HG03378 (cell line): ENCODE results near the gene VDAC1.
A peak's percentile ranks its signal among the peaks of the same experiment; 100 is the strongest.

Source experiments
- ATAC-seq: cut with Tn5 transposase; IDR thresholded peaks from one replicate; pipeline ENCODE4 v1.9.1; 2021; ENCODE audit warnings: mild to moderate bottlenecking, moderate library complexity; ENCODE audit not compliant: unreplicated experiment

The VDAC1 gene

DNA sequence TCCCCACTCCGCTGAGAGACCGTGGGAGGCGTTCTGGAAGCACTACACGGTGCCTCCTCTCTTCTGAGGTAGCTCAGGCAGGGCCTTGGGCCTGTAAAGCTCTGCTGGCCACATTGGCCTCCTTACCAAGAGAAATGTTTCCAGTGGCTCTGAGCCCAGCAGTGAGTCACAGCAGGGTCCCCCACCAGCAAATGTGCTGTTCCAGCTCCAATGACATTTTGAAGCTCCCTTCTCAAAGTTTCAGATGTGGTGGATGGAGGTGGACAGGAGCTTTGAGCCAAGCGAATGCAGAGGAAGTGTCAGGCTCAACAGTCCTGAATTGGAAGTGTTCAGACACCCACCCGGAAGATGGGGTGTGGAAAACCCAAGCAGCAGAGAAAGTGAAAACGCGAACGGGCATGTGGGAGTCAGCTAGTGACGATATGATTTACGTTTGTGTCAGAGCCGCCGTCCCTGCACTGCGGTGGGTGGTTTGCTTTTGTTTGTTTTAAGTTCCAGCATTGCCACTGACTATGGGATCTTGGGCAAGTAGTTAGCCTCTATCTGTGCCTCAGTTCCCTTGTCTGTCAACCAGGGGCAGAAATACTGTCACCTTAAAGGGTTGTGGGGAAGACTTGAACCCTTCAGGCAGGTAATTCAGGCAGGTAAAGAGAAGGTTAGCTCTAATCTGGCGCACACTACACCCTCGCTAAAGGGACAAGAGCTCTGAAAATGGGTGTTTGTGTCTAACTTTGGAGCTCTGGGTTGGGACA lies 74.5 kb downstream of the VDAC1 start:
- ATAC-seq, result peak; percentile 35

DNA sequence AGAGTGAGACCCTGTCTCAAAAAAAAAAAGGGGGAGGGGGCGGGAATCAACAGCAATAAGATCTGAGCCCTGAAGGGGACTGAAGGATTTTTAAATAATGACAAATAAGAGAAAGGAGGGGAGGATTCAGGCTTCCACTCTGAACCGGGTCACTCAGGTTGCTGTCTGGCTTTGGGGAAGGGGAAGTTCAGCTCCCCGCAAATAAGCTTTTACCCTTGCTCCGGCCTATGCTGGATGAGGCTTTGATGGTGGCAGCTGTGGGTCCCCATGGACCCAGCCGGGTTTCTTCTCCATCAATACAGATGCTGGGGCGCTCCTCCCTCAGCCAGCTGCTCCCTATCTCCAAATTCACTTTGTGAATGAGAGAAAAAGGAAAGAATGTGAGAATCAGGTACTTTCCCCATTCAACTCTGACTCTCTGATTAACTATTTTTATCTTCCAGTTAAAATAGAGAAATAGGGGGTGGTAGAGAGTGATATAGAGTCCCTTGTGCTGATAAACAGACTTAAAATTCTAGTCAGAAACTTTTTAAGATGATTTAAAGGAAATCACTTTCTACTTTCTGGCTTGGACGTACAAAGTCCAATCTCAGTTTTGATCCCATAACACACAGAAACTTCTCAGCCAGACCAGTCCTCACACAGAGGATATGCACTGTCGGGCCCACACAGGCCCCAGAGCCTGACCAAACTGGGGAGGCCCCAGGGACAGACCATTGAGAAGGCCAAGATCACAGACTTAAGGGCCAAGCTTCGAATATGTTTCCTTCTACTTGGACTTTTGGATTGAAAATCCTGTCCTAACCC lies 76.0 kb downstream of the VDAC1 start:
- no peak for ATAC-seq

DNA sequence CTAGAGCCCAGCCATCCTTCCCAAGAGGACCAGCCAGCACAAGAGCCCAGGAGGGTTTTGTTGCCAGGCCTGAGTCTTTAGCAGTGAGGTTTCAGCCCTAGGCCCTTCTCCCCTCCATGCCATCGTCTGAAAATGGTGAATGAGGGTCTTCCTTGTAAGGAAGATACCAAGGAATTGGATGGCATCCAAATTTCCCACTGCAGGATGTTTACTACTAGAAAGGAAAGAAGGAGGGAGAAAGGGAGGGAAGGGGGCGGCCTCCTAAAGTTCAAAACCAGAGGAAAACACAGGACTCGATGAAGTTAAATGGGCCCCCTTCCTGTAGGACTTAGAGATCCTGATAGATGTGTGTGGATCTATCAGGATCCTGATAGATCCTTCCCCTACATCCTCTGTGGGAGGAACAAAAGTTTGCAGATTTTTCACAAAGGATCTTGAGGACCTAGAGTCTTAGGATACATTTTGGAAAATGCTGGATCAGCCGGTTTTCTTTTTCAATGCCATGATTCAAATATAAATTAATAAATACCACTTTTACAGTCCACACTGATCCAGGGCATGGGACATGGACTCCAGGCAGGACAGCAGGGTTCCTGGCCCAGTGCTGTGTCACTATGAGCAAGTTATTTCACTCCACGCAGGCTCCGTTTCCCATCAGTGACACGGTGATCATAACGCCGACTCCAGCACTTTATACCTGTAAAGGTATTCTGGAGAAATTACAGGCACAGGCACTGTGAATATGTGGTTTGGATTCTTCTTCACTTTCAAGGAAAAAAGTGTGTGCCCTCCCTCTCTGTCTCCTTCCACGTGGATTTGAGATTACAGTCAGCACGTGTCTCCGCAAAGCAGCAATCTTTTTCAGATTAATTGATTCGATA lies 77.2 kb downstream of the VDAC1 start:
- no peak for ATAC-seq

DNA sequence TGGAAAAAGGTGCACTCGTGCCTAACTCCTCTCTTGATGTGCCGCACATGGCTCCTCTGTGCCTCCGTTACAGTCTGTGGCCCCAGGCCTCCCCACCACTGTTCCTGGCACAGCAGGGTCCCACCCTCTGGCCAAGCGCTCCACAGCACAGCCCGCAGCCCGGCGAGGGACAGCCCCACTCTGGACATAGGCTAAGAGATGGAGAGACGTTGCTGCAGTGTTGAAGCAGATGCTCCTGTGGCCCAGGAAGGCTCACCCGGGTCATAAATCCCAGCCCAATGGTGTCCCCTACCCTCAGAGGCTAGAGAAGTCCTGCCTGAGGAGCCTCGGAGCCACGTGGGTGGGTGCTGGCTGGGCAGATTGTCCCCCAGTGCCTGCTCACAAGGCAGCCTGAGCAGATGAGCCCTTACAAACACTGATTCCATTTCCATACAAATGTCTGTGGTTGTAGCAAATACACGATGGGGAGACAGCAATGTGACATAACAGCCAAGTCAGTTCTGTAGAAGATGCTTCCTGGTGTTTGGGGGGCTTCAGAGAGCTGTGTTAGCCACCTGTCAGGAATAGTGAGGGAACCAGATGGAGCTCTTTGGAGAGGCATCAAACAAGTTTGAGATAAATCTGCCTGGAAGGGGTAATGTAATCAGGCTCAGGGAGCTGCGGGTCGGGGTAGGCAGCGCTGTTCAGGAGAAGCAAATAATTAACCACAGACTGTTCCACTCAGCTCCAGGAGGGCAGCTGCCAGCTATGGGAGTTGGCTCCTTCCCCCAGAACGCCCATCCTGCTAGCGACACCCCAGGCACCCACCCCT lies 78.1 kb downstream of the VDAC1 start:
- no peak for ATAC-seq

DNA sequence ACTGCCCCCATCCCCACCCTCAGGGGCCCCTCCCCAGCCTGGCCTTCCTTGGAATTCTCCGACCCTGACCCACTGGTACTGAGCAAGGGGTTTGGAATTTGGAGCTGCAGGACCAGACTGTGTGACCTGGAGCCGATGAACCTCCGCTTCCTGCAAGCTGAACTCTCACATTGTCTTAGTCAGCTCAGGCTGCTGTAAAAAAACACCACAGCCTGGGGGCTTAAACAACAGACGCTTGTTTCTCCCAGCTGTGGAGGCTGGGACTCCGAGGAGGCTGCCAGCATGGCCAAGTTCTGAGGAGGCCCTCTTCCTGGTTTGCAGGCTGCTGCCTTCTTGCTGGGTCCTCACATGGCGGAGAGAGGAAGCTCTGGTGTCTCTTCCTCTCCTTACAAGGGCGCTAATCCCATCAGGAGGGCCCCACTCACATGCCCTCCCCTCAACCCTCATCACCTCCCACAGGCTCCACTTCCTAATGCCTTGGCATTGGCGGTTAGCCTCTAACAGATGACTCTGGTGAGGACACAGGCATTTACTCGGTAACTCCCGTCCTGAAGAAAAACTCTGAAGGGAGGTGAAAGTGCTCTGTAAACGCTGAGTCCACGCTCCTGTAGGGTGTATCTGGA lies 78.8 kb downstream of the VDAC1 start:
- ATAC-seq, result no peak

DNA sequence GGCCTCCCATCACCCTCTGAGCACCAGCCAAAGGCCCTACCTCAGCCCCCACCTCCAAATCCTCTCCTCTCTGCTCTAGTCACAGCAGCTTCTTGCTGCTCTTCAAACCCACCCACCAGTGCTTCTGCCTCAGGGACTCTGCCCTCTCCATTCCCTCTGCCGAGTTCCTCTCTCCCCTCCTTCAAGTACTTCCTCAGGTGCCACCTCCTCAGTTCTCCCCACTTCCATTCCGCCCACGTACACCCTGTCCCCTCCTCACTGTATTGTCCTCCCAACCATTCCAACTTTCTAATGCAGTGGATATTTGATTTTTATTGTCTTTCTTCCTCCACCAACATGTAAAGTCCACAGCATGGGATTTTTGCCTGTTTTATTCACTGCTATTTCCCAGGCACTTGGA lies 79.5 kb downstream of the VDAC1 start:
- no peak for ATAC-seq

DNA sequence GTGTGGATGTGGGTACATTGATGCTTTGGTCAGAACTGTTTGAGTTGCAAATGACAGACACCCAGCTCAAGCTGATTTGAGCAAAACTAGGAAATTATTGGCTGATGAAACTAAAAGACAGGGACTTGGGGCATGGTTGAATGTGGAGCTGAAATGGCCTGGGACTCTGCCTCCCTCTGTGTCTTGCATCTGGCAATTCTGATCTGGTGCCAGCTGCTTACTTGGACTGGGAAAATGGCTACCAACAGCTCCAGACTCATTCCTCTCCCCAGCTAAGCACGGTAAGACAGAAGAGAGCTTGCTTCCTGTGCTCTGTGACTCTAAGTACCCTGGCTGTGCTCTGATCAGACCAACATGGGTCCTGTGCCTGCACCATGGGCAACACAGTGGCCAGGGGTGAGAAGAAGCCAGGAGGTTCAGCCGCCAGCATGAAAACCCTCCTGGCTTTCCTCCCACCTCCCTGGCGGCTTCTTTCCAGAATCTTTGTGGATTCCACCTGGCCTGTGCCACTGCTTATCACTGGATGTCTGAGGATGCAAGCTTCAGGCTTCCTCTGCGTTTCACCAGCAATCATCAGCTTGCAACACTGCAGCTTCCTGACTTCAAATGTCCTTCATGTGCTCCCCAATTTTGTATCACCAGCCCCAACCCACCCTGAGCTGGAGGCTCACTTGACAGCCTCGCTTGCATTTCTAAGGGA lies 80.4 kb downstream of the VDAC1 start:
- no peak for ATAC-seq

DNA sequence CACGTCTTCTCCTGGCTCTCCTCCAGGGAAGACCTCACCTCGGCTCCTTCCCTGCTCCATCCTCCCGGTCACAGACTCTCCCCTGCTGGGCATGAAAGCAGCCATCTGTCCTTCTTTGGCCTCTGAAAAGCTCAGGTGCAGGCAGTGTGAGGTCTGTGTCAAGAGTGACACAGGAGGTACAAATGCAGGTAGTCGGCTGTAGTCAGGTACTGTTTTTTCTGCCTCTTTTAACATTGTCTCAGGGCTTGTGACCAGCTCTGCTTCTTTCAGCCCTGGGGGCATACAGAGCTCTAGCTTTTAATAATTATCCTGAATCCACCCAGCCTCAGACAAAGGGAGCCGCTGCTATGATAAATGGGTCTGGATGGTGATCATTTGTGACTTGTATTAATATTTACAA lies 82.8 kb downstream of the VDAC1 start:
- ATAC-seq, result no peak
